HepG2 (cell line): ENCODE data around the gene DPF1. TPM values are rescaled to one million over a fixed set of nuclear protein-coding genes. Genes with fewer than 3 reads are reported as not detected.

ENCODE experiments used
- ATAC-seq: fragments of 200-7000 bp; cut with Tn5 transposase; 3 replicates; pipeline ENCODE4 v1.9.1; 2020; ENCODE audit warnings: mild to moderate bottlenecking, moderate library complexity
- BruUV-seq: library from RNA; stranded (reverse); fragments of 400-500 nt; replicated peaks from 2 replicates; lab custom pipeline; 2021; lab: Mats Ljungman, UMichigan
- CTCF ChIA-PET: fragments of 300-600 bp; formaldehyde crosslinking; extraction: SDS; loops from one replicate; lab custom pipeline; 2021; ENCODE audit warnings: low total read pairs, inconsistent platforms, low intra/inter-chr PET ratio; lab: Yijun Ruan, JAX
- POLR2A ChIA-PET: fragments of 350-600 bp; sonication (Branson Sonifier 250); formaldehyde crosslinking; loops from one replicate; lab custom pipeline; 2020; ENCODE audit warnings: antibody characterized with exemption, inconsistent platforms; lab: Yijun Ruan, JAX
- DNase-seq: peaks from one replicate; pipeline ENCODE4 v3.0.0-alpha.2; 2015; ENCODE audit warnings: low spot score
- FAIRE-seq: peaks from 3 replicates; lab custom pipeline; 2011; peaks lifted over from hg19 to GRCh38; lab: Jason Lieb, UNC
- H2AFZ ChIP-seq: one replicate; pipeline ENCODE4 v1.6.1; 2011; ENCODE audit warnings: low read length, inconsistent platforms
- H3K27ac ChIP-seq: fragments of 300-600 bp; 3 replicates; pipeline ENCODE4 v1.8.0; 2011; ENCODE audit warnings: mixed run types, mild to moderate bottlenecking, mixed read lengths, low read length, inconsistent platforms; ENCODE audit not compliant: insufficient read depth; ENCODE audit errors: extremely low read length
- H3K27me3 ChIP-seq, 2 experiments: fragments of 200-600 bp in 1 of 2; 2 replicates in 1 of 2; 3 replicates in 1 of 2; pipeline versions ENCODE4 v1.6.0 to v1.8.0; 2011; ENCODE audit warnings: low read length in 2 of 2, mild to moderate bottlenecking in 2 of 2, moderate library complexity in 2 of 2, inconsistent platforms in 1 of 2; ENCODE audit not compliant: insufficient read depth in 2 of 2, control insufficient read depth in 1 of 2
- H3K36me3 ChIP-seq, 2 experiments: fragments of 200-600 bp in 1 of 2; replicated peaks in 1 of 2; 2 replicates in 1 of 2; 3 replicates in 1 of 2; pipeline versions ENCODE4 v1.5.1 to v1.8.0; 2011; ENCODE audit warnings: low read length in 2 of 2, inconsistent platforms in 1 of 2; ENCODE audit not compliant: insufficient read depth in 2 of 2, control insufficient read depth in 1 of 2
- H3K4me1 ChIP-seq: 2 replicates; pipeline ENCODE4 v1.5.1; 2012; ENCODE audit warnings: low read length, inconsistent platforms; ENCODE audit not compliant: insufficient read depth
- H3K4me2 ChIP-seq: 2 replicates; pipeline ENCODE4 v1.6.0; 2011; ENCODE audit warnings: low read depth, low read length, inconsistent platforms
- H3K4me3 ChIP-seq, 3 experiments: fragments of 200-600 bp in 1 of 3; sonication (generic), shearing (Covaris generic) in 1 of 3; replicated peaks in 1 of 3; 2 replicates each; pipeline ENCODE4 v1.5.1; 2011 to 2016; ENCODE audit warnings: low read length in 3 of 3, inconsistent platforms in 2 of 3, low read depth in 2 of 3, mild to moderate bottlenecking in 2 of 3, control low read depth in 1 of 3, mixed read lengths in 1 of 3; ENCODE audit not compliant: insufficient read depth in 1 of 3
- H3K79me2 ChIP-seq: one replicate; pipeline ENCODE4 v1.6.1; 2011; ENCODE audit warnings: low read length, inconsistent platforms; ENCODE audit not compliant: insufficient read depth
- H3K9ac ChIP-seq: 2 replicates; pipeline ENCODE4 v1.6.0; 2011; ENCODE audit warnings: mild to moderate bottlenecking, low read depth, low read length, inconsistent platforms; ENCODE audit not compliant: insufficient read depth
- H3K9me3 ChIP-seq: 2 replicates; pipeline ENCODE4 v1.5.1; 2012; ENCODE audit warnings: mild to moderate bottlenecking, low read length
- H4K20me1 ChIP-seq: 2 replicates; pipeline ENCODE4 v1.6.0; 2011; ENCODE audit warnings: inconsistent platforms, mild to moderate bottlenecking, low read length, moderate library complexity; ENCODE audit not compliant: insufficient read depth
- ATF1 ChIP-seq: IDR thresholded peaks from 2 replicates; pipeline ENCODE4 v1.6.1; 2016; ENCODE audit warnings: mild to moderate bottlenecking, control low read depth
- CEBPG ChIP-seq: IDR thresholded peaks from 2 replicates; pipeline ENCODE4 v1.6.1; 2016
- GLI4 ChIP-seq: sonication (generic); formaldehyde crosslinking; IDR thresholded peaks from 2 replicates; pipeline ENCODE4 v1.5.1; 2020; ENCODE audit warnings: missing genetic modification reagents, mild to moderate bottlenecking, moderate library complexity, borderline replicate concordance
- HNRNPUL1 ChIP-seq: fragments of 200-400 bp; formaldehyde crosslinking; IDR thresholded peaks from 2 replicates; pipeline ENCODE4 v1.6.1; 2017; ENCODE audit warnings: low read depth, mild to moderate bottlenecking, low read length, moderate library complexity
- HOXD1 ChIP-seq: sonication (generic); formaldehyde crosslinking; IDR thresholded peaks from 2 replicates; pipeline ENCODE4 v1.5.0; 2020; ENCODE audit warnings: missing genetic modification reagents
- KDM6A ChIP-seq: IDR thresholded peaks from 2 replicates; pipeline ENCODE4 v1.6.1; 2016; ENCODE audit warnings: low read depth
- KLF13 ChIP-seq: sonication (generic); formaldehyde crosslinking; IDR thresholded peaks from 2 replicates; pipeline ENCODE4 v1.4.0; 2020; ENCODE audit warnings: mild to moderate bottlenecking, missing genetic modification reagents
- MAFF ChIP-seq: IDR thresholded peaks from 2 replicates; pipeline ENCODE4 v1.6.1; 2011; ENCODE audit warnings: low read depth, low read length, improper control_type of control experiment
- MAFG ChIP-seq: sonication (generic); formaldehyde crosslinking; IDR thresholded peaks from 2 replicates; pipeline ENCODE4 v1.5.1; 2020; ENCODE audit warnings: mild to moderate bottlenecking, missing genetic modification reagents
- MBNL3 ChIP-seq: fragments of 250-450 bp; sonication (Bioruptor Pico); conservative IDR thresholded peaks from 2 replicates; pipeline ENCODE4 v1.8.0; 2022; ENCODE audit warnings: mild to moderate bottlenecking, inconsistent platforms
- MED13 ChIP-seq: sonication (generic); formaldehyde crosslinking; IDR thresholded peaks from 2 replicates; pipeline ENCODE4 v1.5.0; 2020; ENCODE audit warnings: missing genetic modification reagents
- NAIF1 ChIP-seq: sonication (generic); formaldehyde crosslinking; IDR thresholded peaks from 2 replicates; pipeline ENCODE4 v1.5.0; 2020; ENCODE audit warnings: mild to moderate bottlenecking, missing genetic modification reagents, borderline replicate concordance
- POLR2AphosphoS2 ChIP-seq: IDR thresholded peaks from 2 replicates; pipeline ENCODE4 v1.6.1; 2011; ENCODE audit warnings: low read depth, low read length, improper control_type of control experiment
- ZBTB7B ChIP-seq: sonication (generic); formaldehyde crosslinking; IDR thresholded peaks from 2 replicates; pipeline ENCODE4 v1.4.0; 2020; ENCODE audit warnings: missing genetic modification reagents
- ZMYM2 ChIP-seq: sonication (generic); formaldehyde crosslinking; IDR thresholded peaks from 2 replicates; pipeline ENCODE4 v1.8.0; 2022; ENCODE audit warnings: mild to moderate bottlenecking, missing genetic modification reagents
- ZNF382 ChIP-seq: sonication (generic); formaldehyde crosslinking; IDR thresholded peaks from 2 replicates; pipeline ENCODE4 v1.5.0; 2020; ENCODE audit warnings: missing genetic modification reagents, mild to moderate bottlenecking, borderline replicate concordance
- ZNF432 ChIP-seq: sonication (generic); formaldehyde crosslinking; IDR thresholded peaks from 2 replicates; pipeline ENCODE4 v1.5.0; 2020; ENCODE audit warnings: missing genetic modification reagents, mild to moderate bottlenecking, borderline replicate concordance
- ZNF670 ChIP-seq: sonication (generic); formaldehyde crosslinking; IDR thresholded peaks from 2 replicates; pipeline ENCODE4 v1.8.0; 2022; ENCODE audit warnings: mild to moderate bottlenecking, missing genetic modification reagents, borderline replicate concordance
- ZNF768 ChIP-seq: sonication (generic); formaldehyde crosslinking; IDR thresholded peaks from 2 replicates; pipeline ENCODE4 v1.4.0; 2020; ENCODE audit warnings: missing genetic modification reagents
- ZNF879 ChIP-seq: sonication (generic); formaldehyde crosslinking; IDR thresholded peaks from 2 replicates; pipeline ENCODE4 v1.8.1; 2023; ENCODE audit warnings: missing genetic modification reagents
- WGBS: methylation state at CpG from one replicate; pipeline ENCODE4 v1.1.6; 2017; ENCODE audit warnings: low lambda C conversion rate; 5-methylcytosine and 5-hydroxymethylcytosine counted together
- in situ Hi-C: cut with HindIII; loops from 2 replicates; pipeline ENCODE4 v1.10.0; 2017; ENCODE audit warnings: low pct_unique_long_range_greater_than_20kb; ENCODE audit not compliant: extremely low pct_ligation_motif_present
- intact Hi-C: fragments of 100-400 bp; cut with micrococcal nuclease; formaldehyde crosslinking; loops from one replicate; pipeline ENCODE4 v1.10.0; 2022; ENCODE audit not compliant: unreplicated experiment
- polyA plus RNA-seq, 8 experiments: library from polyadenylated mRNA; depleted of rRNA in 3 of 8; stranded (reverse) in 7 of 8; unstranded in 1 of 8; fragments of >200 nt; fragmentation: Illumina TruSeq in 4 of 8; extraction: Trizol in 4 of 8; gene quantifications; 2 replicates each; pipeline versions ENCODE4 v1.2.1 to v1.2.3, GENCODE V29; 2011 to 2016; ENCODE audit warnings: low read depth in 4 of 8, missing spikeins in 1 of 8, mixed read lengths in 1 of 8; ENCODE audit not compliant: insufficient read depth in 1 of 8
- total RNA-seq, 5 experiments: library from RNA; depleted of rRNA; stranded (reverse); fragments of >200 nt; fragmentation: Illumina TruSeq; extraction: Trizol; gene quantifications; 2 replicates each; pipeline ENCODE4 v1.2.3, GENCODE V29; 2016; ENCODE audit warnings: low read depth in 1 of 5
- TF ChIP-seq, protein P1 (sequence below): sonication (generic); formaldehyde crosslinking; IDR thresholded peaks from 2 replicates; pipeline ENCODE4 v1.8.0; 2022; ENCODE audit warnings: missing genetic modification reagents, low read depth, mild to moderate bottlenecking, borderline replicate concordance
- TF ChIP-seq, protein P2 (sequence below): sonication (generic); formaldehyde crosslinking; IDR thresholded peaks from 2 replicates; pipeline ENCODE4 v1.4.0; 2020; ENCODE audit warnings: mild to moderate bottlenecking, missing genetic modification reagents
- TF ChIP-seq, protein P3 (sequence below): sonication (generic); formaldehyde crosslinking; IDR thresholded peaks from 2 replicates; pipeline ENCODE4 v1.5.0; 2020; ENCODE audit warnings: mild to moderate bottlenecking, missing genetic modification reagents
- TF ChIP-seq, protein P4 (sequence below): sonication (generic); formaldehyde crosslinking; IDR thresholded peaks from 2 replicates; pipeline ENCODE4 v1.4.0; 2020; ENCODE audit warnings: mild to moderate bottlenecking, missing genetic modification reagents

The DPF1 gene
- total and polyA plus RNA-seq, 2 of the 13 experiments (the other 11 are each of a cell fraction or from before 2014, with no cell fraction given) = 1.0 to 3.2 TPM

DNA sequence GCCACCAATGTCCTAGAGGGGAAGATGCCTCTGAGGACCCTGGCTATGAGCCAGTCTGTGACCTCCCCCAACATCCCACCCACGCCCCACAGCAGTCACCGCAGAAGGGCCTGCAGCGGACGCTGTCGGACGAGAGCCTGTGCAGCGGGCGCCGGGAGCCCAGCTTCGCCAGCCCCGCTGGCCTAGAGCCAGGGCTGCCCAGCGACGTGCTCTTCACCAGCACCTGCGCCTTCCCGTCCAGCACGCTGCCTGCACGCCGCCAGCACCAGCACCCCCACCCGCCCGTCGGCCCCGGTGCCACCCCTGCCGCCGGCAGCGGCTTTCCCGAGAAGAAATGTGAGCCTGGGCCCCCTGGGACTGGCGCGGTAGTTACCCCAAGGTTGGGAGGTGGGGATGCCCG lies 30.6 kb downstream of the DPF1 start (continued):
- TF ChIP-seq, protein P1, sequence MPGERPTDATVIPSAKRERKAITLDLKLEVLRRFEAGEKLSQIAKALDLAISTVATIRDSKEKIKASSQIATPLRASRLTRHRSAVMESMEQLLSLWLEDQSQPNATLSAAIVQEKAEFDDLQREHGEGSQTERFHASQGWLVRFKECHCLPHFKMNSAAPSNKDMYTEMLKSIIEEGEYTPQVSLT (CRISPR knock-in tag) = no peak
- TF ChIP-seq ATF1 (CRISPR knock-in tag) = no peak
- no peak for TF ChIP-seq KDM6A
- TF ChIP-seq KLF13 = no peak
- TF ChIP-seq ZMYM2 = no peak
- no peak for TF ChIP-seq MED13
- no peak for TF ChIP-seq MBNL3 (CRISPR knock-in tag)
- no peak for TF ChIP-seq ZBTB7B
- no peak for TF ChIP-seq ZNF670 (CRISPR knock-in tag)
- TF ChIP-seq, protein P2, sequence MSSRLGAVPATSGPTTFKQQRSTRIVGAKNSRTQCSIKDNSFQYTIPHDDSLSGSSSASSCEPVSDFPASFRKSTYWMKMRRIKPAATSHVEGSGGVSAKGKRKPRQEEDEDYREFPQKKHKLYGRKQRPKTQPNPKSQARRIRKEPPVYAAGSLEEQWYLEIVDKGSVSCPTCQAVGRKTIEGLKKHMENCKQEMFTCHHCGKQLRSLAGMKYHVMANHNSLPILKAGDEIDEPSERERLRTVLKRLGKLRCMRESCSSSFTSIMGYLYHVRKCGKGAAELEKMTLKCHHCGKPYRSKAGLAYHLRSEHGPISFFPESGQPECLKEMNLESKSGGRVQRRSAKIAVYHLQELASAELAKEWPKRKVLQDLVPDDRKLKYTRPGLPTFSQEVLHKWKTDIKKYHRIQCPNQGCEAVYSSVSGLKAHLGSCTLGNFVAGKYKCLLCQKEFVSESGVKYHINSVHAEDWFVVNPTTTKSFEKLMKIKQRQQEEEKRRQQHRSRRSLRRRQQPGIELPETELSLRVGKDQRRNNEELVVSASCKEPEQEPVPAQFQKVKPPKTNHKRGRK (CRISPR knock-in tag) = no peak
- TF ChIP-seq HOXD1 (CRISPR knock-in tag) = no peak
- TF ChIP-seq NAIF1 (CRISPR knock-in tag) = no peak
- TF ChIP-seq GLI4 (CRISPR knock-in tag) = no peak

DNA sequence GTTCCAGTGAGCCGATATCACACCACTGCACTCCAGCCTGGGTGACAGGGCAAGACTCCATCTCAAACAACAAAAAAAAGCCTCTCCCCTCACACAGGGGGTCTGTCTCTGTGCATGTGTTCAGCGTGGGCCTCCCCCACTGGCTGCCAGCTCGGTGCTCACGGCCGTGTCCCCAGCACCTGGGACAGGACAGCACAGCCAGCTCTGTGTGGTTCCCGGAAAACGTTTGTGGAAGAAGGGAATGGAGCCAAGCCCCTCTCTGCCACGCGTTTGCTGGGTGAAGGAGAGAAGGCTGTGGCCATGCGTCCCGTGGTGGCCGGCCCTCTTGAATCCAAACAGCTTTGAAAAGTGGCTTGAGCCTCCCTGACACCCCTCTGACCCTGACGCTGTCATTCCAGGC lies 32.3 kb downstream of the DPF1 start:
- WGBS = 94% methylated on average over 9 of the region's 13 CpGs
- POLR2A ChIA-PET = no interaction called here
- BruUV-seq = no TSS peak
- TF ChIP-seq MAFG (no peak), ZNF432 (no peak), ZNF879 (CRISPR knock-in tag) (no peak), ZNF382 (CRISPR knock-in tag) (no peak), ZNF768 (CRISPR knock-in tag) (no peak), HNRNPUL1 (no peak), CEBPG (CRISPR knock-in tag) (no peak), POLR2AphosphoS2 (no peak), MAFF (no peak)
- TF ChIP-seq, protein P3, sequence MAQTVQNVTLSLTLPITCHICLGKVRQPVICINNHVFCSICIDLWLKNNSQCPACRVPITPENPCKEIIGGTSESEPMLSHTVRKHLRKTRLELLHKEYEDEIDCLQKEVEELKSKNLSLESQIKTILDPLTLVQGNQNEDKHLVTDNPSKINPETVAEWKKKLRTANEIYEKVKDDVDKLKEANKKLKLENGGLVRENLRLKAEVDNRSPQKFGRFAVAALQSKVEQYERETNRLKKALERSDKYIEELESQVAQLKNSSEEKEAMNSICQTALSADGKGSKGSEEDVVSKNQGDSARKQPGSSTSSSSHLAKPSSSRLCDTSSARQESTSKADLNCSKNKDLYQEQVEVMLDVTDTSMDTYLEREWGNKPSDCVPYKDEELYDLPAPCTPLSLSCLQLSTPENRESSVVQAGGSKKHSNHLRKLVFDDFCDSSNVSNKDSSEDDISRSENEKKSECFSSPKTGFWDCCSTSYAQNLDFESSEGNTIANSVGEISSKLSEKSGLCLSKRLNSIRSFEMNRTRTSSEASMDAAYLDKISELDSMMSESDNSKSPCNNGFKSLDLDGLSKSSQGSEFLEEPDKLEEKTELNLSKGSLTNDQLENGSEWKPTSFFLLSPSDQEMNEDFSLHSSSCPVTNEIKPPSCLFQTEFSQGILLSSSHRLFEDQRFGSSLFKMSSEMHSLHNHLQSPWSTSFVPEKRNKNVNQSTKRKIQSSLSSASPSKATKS = no peak
- TF ChIP-seq, protein P4, sequence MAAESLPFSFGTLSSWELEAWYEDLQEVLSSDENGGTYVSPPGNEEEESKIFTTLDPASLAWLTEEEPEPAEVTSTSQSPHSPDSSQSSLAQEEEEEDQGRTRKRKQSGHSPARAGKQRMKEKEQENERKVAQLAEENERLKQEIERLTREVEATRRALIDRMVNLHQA = no peak

More for the DNA sequence above, 32.3 kb downstream of the DPF1 start:
- no peak for ATAC-seq
- H3K27me3 ChIP-seq = no peaks in the 10 kb centered on the region
- H3K79me2 ChIP-seq = no peaks in the 10 kb centered on the region
- H3K4me2 ChIP-seq = no peak overlapping the region
- no peak for FAIRE-seq
- no peaks in the 10 kb centered on the region for H3K9me3 ChIP-seq
- H3K27ac ChIP-seq = no peak overlapping the region
- in situ Hi-C loops = no loop called here
- CTCF ChIA-PET = no interaction called here
- no peak overlapping the region for H2AFZ ChIP-seq
- intact Hi-C loops = no loop called here
- H3K4me3 ChIP-seq = no peak overlapping the region
- DNase-seq = no peak
- no peak overlapping the region for H3K9ac ChIP-seq
- no peaks in the 10 kb centered on the region for H4K20me1 ChIP-seq
- 0 out of 5 replicates have a peak, but pooled peaks cover 0 to 2% of the 10 kb centered on the region in 2 experiments for H3K36me3 ChIP-seq
- peaks cover 13% of the 10 kb centered on the region for H3K4me1 ChIP-seq
